Hepatocyte (in vitro differentiated cells): ENCODE results near the gene CENPB. TPM values are rescaled to one million over a fixed set of nuclear protein-coding genes. Genes with fewer than 3 reads are reported as not detected.
A peak's percentile ranks its signal among the peaks of the same experiment; 100 is the strongest.

Experiments
- DNase-seq: peaks from one replicate; pipeline ENCODE4 v3.0.0-alpha.2; 2016; ENCODE audit warnings: low spot score
- H2AFZ ChIP-seq: fragments of 200-600 bp; sonication (generic); 2 replicates; pipeline ENCODE4 v1.6.0; 2016; ENCODE audit warnings: antibody characterized with exemption, mild to moderate bottlenecking
- H3K27ac ChIP-seq: fragments of 200-600 bp; sonication (generic); 2 replicates; pipeline ENCODE4 v1.5.1; 2016; ENCODE audit warnings: mild to moderate bottlenecking
- H3K27me3 ChIP-seq: fragments of 200-600 bp; sonication (generic); 2 replicates; pipeline ENCODE4 v1.6.1; 2016
- H3K36me3 ChIP-seq: fragments of 200-600 bp; sonication (generic); replicated peaks from 2 replicates; pipeline ENCODE4 v1.5.1; 2016; ENCODE audit warnings: low read depth; ENCODE audit not compliant: insufficient read depth
- H3K4me1 ChIP-seq: fragments of 200-600 bp; sonication (generic); 2 replicates; pipeline ENCODE4 v1.5.1; 2016; ENCODE audit warnings: mild to moderate bottlenecking, moderate library complexity; ENCODE audit not compliant: insufficient read depth
- H3K4me2 ChIP-seq: fragments of 200-600 bp; sonication (generic); 2 replicates; pipeline ENCODE4 v1.6.0; 2016
- H3K4me3 ChIP-seq: fragments of 200-600 bp; sonication (generic); 2 replicates; pipeline ENCODE4 v1.5.1; 2016; ENCODE audit warnings: mild to moderate bottlenecking
- H3K79me2 ChIP-seq: fragments of 200-600 bp; sonication (generic); 2 replicates; pipeline ENCODE4 v1.6.0; 2017; ENCODE audit warnings: mild to moderate bottlenecking
- H3K9me2 ChIP-seq: fragments of 200-600 bp; sonication (generic); replicated peaks from 2 replicates; pipeline ENCODE4 v1.6.0; 2017; ENCODE audit warnings: mild to moderate bottlenecking; ENCODE audit not compliant: insufficient read depth
- H3K9me3 ChIP-seq: fragments of 200-600 bp; sonication (generic); 2 replicates; pipeline ENCODE4 v1.5.1; 2016; ENCODE audit warnings: low read depth, mild to moderate bottlenecking
- H4K20me1 ChIP-seq: fragments of 200-600 bp; sonication (generic); 2 replicates; pipeline ENCODE4 v1.6.0; 2016; ENCODE audit warnings: mild to moderate bottlenecking; ENCODE audit not compliant: insufficient read depth, poor library complexity, severe bottlenecking
- EZH2 ChIP-seq: fragments of 200-600 bp; sonication (generic); IDR thresholded peaks from 2 replicates; pipeline ENCODE4 v1.6.1; 2016; ENCODE audit warnings: antibody characterized with exemption, mild to moderate bottlenecking, borderline replicate concordance
- EZH2phosphoT487 ChIP-seq: fragments of 200-600 bp; sonication (generic); IDR thresholded peaks from one replicate; pipeline ENCODE4 v1.6.1; 2018; ENCODE audit warnings: antibody characterized with exemption, mild to moderate bottlenecking, low read depth, moderate library complexity; ENCODE audit not compliant: unreplicated experiment, severe bottlenecking
- WGBS: methylation state at CpG from one replicate; pipeline ENCODE4 v1.1.6; 2016; ENCODE audit warnings: low lambda C conversion rate; ENCODE audit errors: missing lambda C conversion rate; 5-methylcytosine and 5-hydroxymethylcytosine counted together
- polyA plus RNA-seq: library from polyadenylated mRNA; unstranded; fragments of >200 nt; fragmentation: Nextera tagmentation; extraction: Ambion mirVana; gene quantifications from 2 replicates; pipeline ENCODE4 v1.2.1, GENCODE V29; 2016
- total RNA-seq: library from RNA; depleted of rRNA; stranded (reverse); fragments of >200 nt; gene quantifications from 2 replicates; pipeline ENCODE4 v1.2.3, GENCODE V29; 2014
- TF ChIP-seq, protein P1 (sequence below): fragments of 200-600 bp; sonication (generic); IDR thresholded peaks from 2 replicates; pipeline ENCODE4 v1.5.1; 2016; ENCODE audit warnings: antibody characterized with exemption, mild to moderate bottlenecking; ENCODE audit not compliant: poor library complexity

Gene CENPB
- total and polyA plus RNA-seq, 2 experiments from 2014 or later: 21.2 to 46.7 TPM

DNA sequence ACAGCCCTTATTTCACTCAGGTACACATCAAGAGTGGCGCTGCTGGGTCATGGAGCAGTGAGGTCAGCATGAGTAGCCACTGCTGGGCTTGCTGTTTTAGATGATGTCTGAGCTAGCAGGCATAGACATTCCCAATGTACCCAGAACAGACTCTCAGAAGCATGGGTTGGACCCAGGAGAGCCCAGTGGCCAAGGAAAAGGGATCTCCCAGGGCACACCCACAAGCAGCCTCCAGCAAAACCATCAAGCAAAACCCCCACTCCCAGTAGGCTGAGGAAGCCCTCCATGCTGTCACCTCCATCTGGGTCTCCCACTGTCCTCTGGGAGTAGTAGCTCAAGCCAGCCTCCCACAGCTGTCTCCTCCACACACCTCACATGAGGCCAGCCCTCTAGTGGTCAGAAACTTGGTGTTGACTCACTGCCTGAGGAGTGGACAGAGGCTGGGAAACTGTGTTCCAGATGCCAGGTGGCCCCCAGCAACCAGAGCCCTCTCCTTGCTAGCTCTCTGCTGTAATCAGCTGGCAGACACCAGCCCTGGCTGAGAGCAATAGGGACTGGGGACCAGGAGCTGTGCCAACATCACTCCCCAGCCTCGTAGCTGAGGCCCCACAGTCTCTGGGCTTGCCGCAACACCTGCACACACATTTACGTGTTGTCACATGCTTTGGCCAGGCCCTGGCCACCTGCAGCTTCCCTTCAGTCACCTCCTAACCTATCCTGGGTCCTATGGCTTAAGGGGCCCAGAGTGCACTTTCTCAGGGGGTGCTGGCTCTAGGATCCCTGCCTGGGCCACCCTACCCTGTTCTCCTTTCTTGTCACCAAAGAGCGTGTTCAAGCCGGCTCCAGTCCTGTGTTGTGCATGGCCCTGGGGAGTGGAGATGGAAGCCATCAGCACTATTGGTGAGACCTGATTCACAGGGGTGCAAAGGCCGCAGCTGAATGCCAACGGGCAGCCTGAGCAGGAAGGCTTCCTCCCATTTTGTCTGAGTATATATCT, 31.9 kb upstream of the CENPB start:
- H3K4me3 ChIP-seq: no peak overlapping the region
- no peaks in the 10 kb centered on the region for H3K9me2 ChIP-seq
- no peaks in the 10 kb centered on the region for H3K36me3 ChIP-seq
- no peak overlapping the region for H2AFZ ChIP-seq
- H3K27ac ChIP-seq: peak overlapping the region; percentile 62
- no peaks in the 10 kb centered on the region for H3K9me3 ChIP-seq
- WGBS: 94% methylated on average over 8 of the region's 8 CpGs
- peaks cover 11% of the 10 kb centered on the region for H3K79me2 ChIP-seq
- TF ChIP-seq, protein P1, sequence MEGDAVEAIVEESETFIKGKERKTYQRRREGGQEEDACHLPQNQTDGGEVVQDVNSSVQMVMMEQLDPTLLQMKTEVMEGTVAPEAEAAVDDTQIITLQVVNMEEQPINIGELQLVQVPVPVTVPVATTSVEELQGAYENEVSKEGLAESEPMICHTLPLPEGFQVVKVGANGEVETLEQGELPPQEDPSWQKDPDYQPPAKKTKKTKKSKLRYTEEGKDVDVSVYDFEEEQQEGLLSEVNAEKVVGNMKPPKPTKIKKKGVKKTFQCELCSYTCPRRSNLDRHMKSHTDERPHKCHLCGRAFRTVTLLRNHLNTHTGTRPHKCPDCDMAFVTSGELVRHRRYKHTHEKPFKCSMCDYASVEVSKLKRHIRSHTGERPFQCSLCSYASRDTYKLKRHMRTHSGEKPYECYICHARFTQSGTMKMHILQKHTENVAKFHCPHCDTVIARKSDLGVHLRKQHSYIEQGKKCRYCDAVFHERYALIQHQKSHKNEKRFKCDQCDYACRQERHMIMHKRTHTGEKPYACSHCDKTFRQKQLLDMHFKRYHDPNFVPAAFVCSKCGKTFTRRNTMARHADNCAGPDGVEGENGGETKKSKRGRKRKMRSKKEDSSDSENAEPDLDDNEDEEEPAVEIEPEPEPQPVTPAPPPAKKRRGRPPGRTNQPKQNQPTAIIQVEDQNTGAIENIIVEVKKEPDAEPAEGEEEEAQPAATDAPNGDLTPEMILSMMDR: peak; percentile 61
- no peak for TF ChIP-seq EZH2phosphoT487
- peak; percentile 87 for DNase-seq
- H3K4me2 ChIP-seq: no peak overlapping the region
- peaks cover 16% of the 10 kb centered on the region for H3K4me1 ChIP-seq
- no peaks in the 10 kb centered on the region for H3K27me3 ChIP-seq
- H4K20me1 ChIP-seq: no peaks in the 10 kb centered on the region

DNA sequence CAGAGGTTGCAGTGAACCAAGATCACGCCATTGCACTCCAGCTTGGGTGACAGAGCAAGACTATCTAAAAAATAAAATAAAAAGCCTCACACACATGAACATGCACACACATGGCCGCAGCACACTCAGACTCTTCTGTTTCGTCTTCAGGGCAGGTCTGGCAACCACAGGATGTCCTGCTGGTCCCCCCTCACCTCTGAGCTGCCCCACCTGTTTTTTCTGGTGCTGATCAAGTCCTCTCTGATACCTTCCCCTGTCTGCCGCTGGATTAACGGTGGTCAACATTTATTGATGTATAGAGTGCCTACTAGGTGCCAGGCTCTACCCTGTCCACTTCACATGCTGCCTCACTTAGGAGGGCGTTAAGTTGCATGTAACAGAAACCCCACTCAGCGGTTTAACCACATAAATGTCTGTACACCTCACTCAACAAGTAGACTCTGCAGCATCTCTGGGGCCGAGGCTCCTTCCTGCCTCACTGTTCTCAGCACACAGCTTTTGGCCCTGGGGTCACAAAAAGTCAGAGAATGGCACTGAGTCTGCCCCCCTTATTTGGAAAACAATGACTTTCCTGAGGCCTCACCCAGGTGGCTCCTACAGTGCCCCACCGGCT, 29.3 kb upstream of the CENPB start:
- Histone ChIP-seq H3K27me3 (no peaks in the 10 kb centered on the region), H3K4me1 (peaks cover 37% of the 10 kb centered on the region), H3K9me2 (no peaks in the 10 kb centered on the region), H2AFZ (no peak overlapping the region), H3K4me3 (no peak overlapping the region), H4K20me1 (no peaks in the 10 kb centered on the region), H3K27ac (no peak overlapping the region), H3K9me3 (no peaks in the 10 kb centered on the region), H3K4me2 (no peak overlapping the region), H3K79me2 (no peaks in the 10 kb centered on the region), H3K36me3 (no peaks in the 10 kb centered on the region)
- TF ChIP-seq EZH2 (no peak), EZH2phosphoT487 (no peak)
- TF ChIP-seq, protein P1: no peak
- no peak for DNase-seq
- 78% methylated on average over 9 of the region's 9 CpGs for WGBS

DNA sequence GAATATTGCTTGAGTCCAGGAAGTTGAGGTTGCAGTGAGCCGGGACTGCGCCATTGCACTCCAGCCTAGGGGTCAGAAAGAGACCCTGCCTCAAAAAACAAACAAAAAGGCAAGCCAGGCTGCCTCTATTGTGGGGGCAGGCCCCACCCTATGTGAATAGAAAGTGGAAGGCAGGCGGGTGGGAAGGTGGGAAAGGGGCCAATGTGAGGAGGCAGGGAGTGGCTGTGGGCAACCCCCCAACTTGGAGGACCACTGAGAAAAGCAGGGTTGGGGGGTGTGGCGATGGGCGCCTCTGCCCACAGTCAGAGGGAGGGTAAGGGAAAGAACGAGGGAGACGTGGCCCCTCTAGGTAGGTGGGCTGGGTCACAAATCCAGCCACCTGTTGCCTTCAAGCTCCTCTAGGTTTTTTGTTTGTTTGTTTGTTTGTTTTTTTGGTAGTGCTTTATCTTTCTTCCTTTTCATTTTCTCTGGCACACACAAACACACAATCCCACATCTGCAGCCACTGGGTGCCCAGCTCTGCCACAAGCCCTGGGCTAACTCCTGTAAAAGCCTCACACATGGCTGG, 28.5 kb upstream of the CENPB start:
- no peaks in the 10 kb centered on the region for H4K20me1 ChIP-seq
- no peak overlapping the region for H2AFZ ChIP-seq
- H3K9me2 ChIP-seq: no peaks in the 10 kb centered on the region
- H3K36me3 ChIP-seq: no peaks in the 10 kb centered on the region
- H3K4me2 ChIP-seq: no peak overlapping the region
- no peaks in the 10 kb centered on the region for H3K9me3 ChIP-seq
- 90% methylated on average over 7 of the region's 7 CpGs for WGBS
- peaks cover 37% of the 10 kb centered on the region for H3K4me1 ChIP-seq
- DNase-seq: no peak
- TF ChIP-seq EZH2phosphoT487 (no peak), EZH2 (no peak)
- TF ChIP-seq, protein P1: no peak
- H3K4me3 ChIP-seq: no peak overlapping the region
- no peak overlapping the region for H3K27ac ChIP-seq
- peaks cover 1% of the 10 kb centered on the region for H3K79me2 ChIP-seq
- H3K27me3 ChIP-seq: no peaks in the 10 kb centered on the region
